Measurements from ENCODE around the gene SIRPA.

The SIRPA gene

DNA sequence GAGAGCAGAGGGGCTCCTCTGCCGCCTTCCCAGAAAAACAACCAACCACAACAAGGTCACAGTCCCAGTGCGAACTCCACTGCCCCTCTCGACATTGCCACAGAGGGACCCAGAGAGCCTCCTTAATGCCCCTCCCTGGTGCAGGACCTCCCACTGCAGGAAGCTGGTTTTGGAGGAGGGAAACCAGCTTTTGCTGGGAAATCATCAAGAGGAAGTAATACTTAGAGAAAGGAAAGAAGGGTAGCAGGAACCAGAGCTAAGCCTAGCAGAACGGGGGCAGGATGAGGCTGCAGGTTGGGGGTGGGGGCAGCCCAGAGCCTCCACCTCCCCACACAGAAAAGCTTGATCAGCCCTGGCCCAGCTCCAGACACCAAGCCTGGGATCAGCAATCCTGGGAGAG is 37.7 kb upstream of the SIRPA start:
- Histone ChIP-seq H3K9me3 (ENCODE audit: control insufficient read depth, low read depth, low read length) (no peaks in the 10 kb centered on the region), H3K4me3 (ENCODE audit: low read length) (no peak overlapping the region), H3K27me3 (ENCODE audit: control insufficient read depth, insufficient read depth, low read length) (no peaks in the 10 kb centered on the region), H3K27ac (ENCODE audit: low read length) (no peak overlapping the region), H3K9ac (ENCODE audit: low read length) (no peak overlapping the region), H3K36me3 (ENCODE audit: control insufficient read depth, low read depth, low read length) (no peaks in the 10 kb centered on the region), H3K4me1 (ENCODE audit: control insufficient read depth, low read depth, low read length) (no peaks in the 10 kb centered on the region)

DNA sequence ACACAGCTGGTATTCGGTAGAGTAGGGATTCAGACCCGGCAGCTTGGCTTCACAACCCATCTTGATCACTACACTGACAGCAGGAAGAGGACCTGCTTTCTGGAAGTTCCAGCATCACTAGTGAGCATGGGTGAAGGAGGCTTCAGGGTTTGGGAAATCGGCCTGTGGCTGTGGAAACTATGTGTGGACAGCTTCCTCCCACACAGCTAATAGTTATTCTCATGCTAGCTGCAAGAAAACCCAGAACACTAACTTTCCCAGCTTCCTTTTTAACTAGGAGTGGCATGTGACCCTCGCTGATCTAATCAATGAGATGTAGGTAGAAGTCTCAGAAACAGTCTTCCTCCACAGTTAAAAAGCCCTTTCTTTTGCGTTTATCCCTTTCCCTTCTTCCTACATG is 36.3 kb upstream of the SIRPA start:
- H3K9me3 ChIP-seq (ENCODE audit: control insufficient read depth, low read depth, low read length) = no peaks in the 10 kb centered on the region
- no peak overlapping the region for H3K9ac ChIP-seq (ENCODE audit: low read length)
- H3K4me3 ChIP-seq (ENCODE audit: low read length) = no peak overlapping the region
- H3K27me3 ChIP-seq (ENCODE audit: control insufficient read depth, insufficient read depth, low read length) = no peaks in the 10 kb centered on the region
- H3K4me1 ChIP-seq (ENCODE audit: control insufficient read depth, low read depth, low read length) = no peaks in the 10 kb centered on the region
- no peaks in the 10 kb centered on the region for H3K36me3 ChIP-seq (ENCODE audit: control insufficient read depth, low read depth, low read length)
- H3K27ac ChIP-seq (ENCODE audit: low read length) = no peak overlapping the region

DNA sequence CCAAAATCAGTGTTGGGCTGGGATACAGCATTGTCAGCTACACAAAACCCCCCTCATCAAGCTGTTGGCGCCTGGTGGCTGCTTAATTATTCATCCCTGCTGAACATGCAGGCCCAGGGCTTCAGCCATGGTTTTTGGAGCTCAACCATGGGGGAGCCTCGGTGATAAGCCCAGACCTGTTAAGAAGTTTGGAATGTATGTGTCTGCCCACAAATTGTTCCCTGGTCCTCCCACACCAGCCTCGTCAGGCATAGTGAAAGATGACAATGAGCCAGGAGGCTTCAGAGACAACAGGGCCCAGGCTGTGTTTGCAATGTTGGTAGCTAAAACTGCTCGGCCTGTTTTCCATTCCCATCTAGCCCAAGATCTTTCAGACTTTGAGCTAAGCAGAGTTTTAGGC is 34.8 kb upstream of the SIRPA start:
- no peaks in the 10 kb centered on the region for H3K36me3 ChIP-seq (ENCODE audit: control insufficient read depth, low read depth, low read length)
- no peak overlapping the region for H3K4me3 ChIP-seq (ENCODE audit: low read length)
- no peak overlapping the region for H3K9ac ChIP-seq (ENCODE audit: low read length)
- H3K27ac ChIP-seq (ENCODE audit: low read length) = no peak overlapping the region
- no peaks in the 10 kb centered on the region for H3K4me1 ChIP-seq (ENCODE audit: control insufficient read depth, low read depth, low read length)
- no peaks in the 10 kb centered on the region for H3K27me3 ChIP-seq (ENCODE audit: control insufficient read depth, insufficient read depth, low read length)
- H3K9me3 ChIP-seq (ENCODE audit: control insufficient read depth, low read depth, low read length) = no peaks in the 10 kb centered on the region

DNA sequence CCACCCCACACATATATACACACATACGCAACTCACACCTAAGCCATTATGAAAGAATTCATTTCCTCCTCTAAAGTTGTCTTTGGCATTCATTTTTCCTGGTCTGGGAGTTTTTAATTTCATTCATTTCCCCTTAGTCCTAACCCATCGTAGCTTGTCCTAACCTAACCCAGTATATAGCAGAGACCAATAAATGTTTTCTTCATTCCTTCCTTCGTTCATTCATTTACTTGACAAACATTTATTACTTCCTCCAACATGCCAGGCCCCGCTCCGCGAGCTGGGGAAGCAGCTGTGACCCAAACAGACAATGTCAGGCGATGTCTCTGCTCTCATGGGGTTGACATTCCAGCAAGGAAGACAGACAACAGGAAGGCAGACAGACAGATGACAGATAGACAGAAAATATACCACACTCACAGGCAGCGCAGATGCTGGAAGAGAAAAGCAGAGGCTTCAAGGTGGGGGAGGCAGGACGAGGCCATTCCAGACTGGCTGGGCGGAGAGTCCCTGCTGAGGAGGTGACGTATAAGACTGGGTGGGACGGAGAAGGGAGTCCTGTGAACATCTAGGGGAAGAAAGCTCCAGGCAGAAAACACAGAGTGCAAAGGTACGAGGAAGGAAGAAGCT is 33.7 kb upstream of the SIRPA start:
- Histone ChIP-seq H3K4me1 (ENCODE audit: control insufficient read depth, low read depth, low read length) (no peaks in the 10 kb centered on the region), H3K27ac (ENCODE audit: low read length) (no peak overlapping the region), H3K9ac (ENCODE audit: low read length) (no peak overlapping the region), H3K27me3 (ENCODE audit: control insufficient read depth, insufficient read depth, low read length) (no peaks in the 10 kb centered on the region), H3K4me3 (ENCODE audit: low read length) (no peak overlapping the region), H3K36me3 (ENCODE audit: control insufficient read depth, low read depth, low read length) (no peaks in the 10 kb centered on the region), H3K9me3 (ENCODE audit: control insufficient read depth, low read depth, low read length) (no peaks in the 10 kb centered on the region)

- Histone ChIP-seq H3K4me1 (ENCODE audit: control insufficient read depth, low read depth, low read length) (peaks cover 2% of the 10 kb centered on the region), H3K27me3 (ENCODE audit: control insufficient read depth, insufficient read depth, low read length) (no peaks in the 10 kb centered on the region), H3K9ac (ENCODE audit: low read length) (no peak overlapping the region), H3K4me3 (ENCODE audit: low read length) (no peak overlapping the region), H3K9me3 (ENCODE audit: control insufficient read depth, low read depth, low read length) (no peaks in the 10 kb centered on the region), H3K36me3 (ENCODE audit: control insufficient read depth, low read depth, low read length) (no peaks in the 10 kb centered on the region), H3K27ac (ENCODE audit: low read length) (no peak overlapping the region)
These were observed 33.1 kb upstream of the SIRPA start for GRCh38 chr20:1861996-1862662.

GRCh38 chr20:1862663-1863053 is 32.5 kb upstream of the SIRPA start:
- no peaks in the 10 kb centered on the region for H3K36me3 ChIP-seq (ENCODE audit: control insufficient read depth, low read depth, low read length)
- H3K27me3 ChIP-seq (ENCODE audit: control insufficient read depth, insufficient read depth, low read length) = no peaks in the 10 kb centered on the region
- H3K9me3 ChIP-seq (ENCODE audit: control insufficient read depth, low read depth, low read length) = no peaks in the 10 kb centered on the region
- H3K27ac ChIP-seq (ENCODE audit: low read length) = no peak overlapping the region
- peaks cover 4% of the 10 kb centered on the region for H3K4me1 ChIP-seq (ENCODE audit: control insufficient read depth, low read depth, low read length)
- no peak overlapping the region for H3K4me3 ChIP-seq (ENCODE audit: low read length)
- H3K9ac ChIP-seq (ENCODE audit: low read length) = no peak overlapping the region

- Histone ChIP-seq H3K27me3 (ENCODE audit: control insufficient read depth, insufficient read depth, low read length) (no peaks in the 10 kb centered on the region), H3K27ac (ENCODE audit: low read length) (no peak overlapping the region), H3K36me3 (ENCODE audit: control insufficient read depth, low read depth, low read length) (no peaks in the 10 kb centered on the region), H3K4me1 (ENCODE audit: control insufficient read depth, low read depth, low read length) (peaks cover 4% of the 10 kb centered on the region), H3K4me3 (ENCODE audit: low read length) (no peak overlapping the region), H3K9ac (ENCODE audit: low read length) (no peak overlapping the region), H3K9me3 (ENCODE audit: control insufficient read depth, low read depth, low read length) (no peaks in the 10 kb centered on the region)
These were observed 31.9 kb upstream of the SIRPA start for GRCh38 chr20:1863296-1863695.

GRCh38 chr20:1866834-1867233 is 28.4 kb upstream of the SIRPA start:
- Histone ChIP-seq H3K9me3 (ENCODE audit: control insufficient read depth, low read depth, low read length) (no peaks in the 10 kb centered on the region), H3K27ac (ENCODE audit: low read length) (no peak overlapping the region), H3K9ac (ENCODE audit: low read length) (no peak overlapping the region), H3K4me1 (ENCODE audit: control insufficient read depth, low read depth, low read length) (peaks cover 4% of the 10 kb centered on the region), H3K4me3 (ENCODE audit: low read length) (no peak overlapping the region), H3K27me3 (ENCODE audit: control insufficient read depth, insufficient read depth, low read length) (no peaks in the 10 kb centered on the region), H3K36me3 (ENCODE audit: control insufficient read depth, low read depth, low read length) (no peaks in the 10 kb centered on the region)

DNA sequence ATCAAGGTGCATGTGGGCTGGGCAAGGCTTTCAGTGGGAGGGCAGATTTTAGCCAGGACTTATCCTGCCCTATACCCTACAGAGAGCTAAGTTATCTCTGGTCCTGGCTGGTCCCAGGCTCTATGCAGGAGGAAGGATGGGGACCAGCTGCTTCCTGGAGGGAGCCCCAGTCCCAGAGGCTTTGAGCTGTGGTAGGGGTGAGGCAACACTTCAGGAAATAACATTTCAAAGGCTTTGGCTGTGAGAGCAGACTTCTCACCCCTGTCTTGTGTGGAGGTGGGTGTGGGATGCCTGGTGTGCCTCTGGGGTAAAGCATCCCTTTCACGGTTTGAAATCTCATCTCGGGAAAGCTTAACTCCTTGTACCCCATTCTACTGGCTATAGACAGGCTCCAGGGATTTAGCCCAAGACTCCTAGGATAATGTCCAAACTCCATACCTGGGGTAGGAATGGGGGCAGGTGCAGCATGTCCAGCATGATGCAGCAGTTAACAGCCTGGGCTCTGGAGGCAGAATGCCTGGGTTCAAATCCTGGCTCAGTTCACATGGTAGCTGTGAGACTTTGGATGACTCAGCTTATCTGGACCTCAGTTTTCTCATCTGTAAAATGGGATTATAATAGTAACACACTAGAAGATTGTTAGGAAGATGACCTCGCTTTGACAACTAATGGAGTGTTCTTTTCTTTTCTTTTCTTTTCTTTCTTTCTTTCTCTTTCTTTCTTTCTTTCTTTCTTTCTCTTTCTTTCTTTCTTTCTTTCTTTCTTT is 27.5 kb upstream of the SIRPA start:
- H3K4me1 ChIP-seq (ENCODE audit: control insufficient read depth, low read depth, low read length) = peaks cover 4% of the 10 kb centered on the region
- H3K4me3 ChIP-seq (ENCODE audit: low read length) = no peak overlapping the region
- no peaks in the 10 kb centered on the region for H3K36me3 ChIP-seq (ENCODE audit: control insufficient read depth, low read depth, low read length)
- no peak overlapping the region for H3K27ac ChIP-seq (ENCODE audit: low read length)
- H3K9ac ChIP-seq (ENCODE audit: low read length) = no peak overlapping the region
- H3K27me3 ChIP-seq (ENCODE audit: control insufficient read depth, insufficient read depth, low read length) = no peaks in the 10 kb centered on the region
- no peaks in the 10 kb centered on the region for H3K9me3 ChIP-seq (ENCODE audit: control insufficient read depth, low read depth, low read length)

GRCh38 chr20:1868856-1869255 is 26.4 kb upstream of the SIRPA start:
- Histone ChIP-seq H3K9me3 (ENCODE audit: control insufficient read depth, low read depth, low read length) (no peaks in the 10 kb centered on the region), H3K4me1 (ENCODE audit: control insufficient read depth, low read depth, low read length) (peaks cover 4% of the 10 kb centered on the region), H3K27me3 (ENCODE audit: control insufficient read depth, insufficient read depth, low read length) (no peaks in the 10 kb centered on the region), H3K36me3 (ENCODE audit: control insufficient read depth, low read depth, low read length) (no peaks in the 10 kb centered on the region), H3K9ac (ENCODE audit: low read length) (no peak overlapping the region), H3K4me3 (ENCODE audit: low read length) (no peak overlapping the region), H3K27ac (ENCODE audit: low read length) (no peak overlapping the region)

DNA sequence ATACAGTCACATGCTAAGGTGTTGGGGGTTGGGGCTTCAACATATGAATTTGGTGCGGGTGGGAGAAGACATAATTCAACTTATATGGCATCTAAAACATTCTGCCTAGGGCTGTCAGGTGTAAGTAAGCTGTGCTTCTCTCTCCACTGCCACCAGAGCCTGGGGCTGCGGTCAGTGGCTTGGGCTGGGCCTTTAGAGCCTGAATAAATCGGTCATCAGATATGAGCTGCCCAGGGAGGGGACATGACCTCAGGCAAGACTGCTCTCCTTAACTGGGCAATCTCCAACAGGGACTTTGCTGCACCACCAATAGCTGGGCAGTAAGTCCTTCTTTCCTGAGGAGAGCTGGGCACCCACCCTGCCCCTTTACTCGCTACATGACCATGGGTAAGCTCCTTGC is 24.9 kb upstream of the SIRPA start:
- Histone ChIP-seq H3K9me3 (ENCODE audit: control insufficient read depth, low read depth, low read length) (no peaks in the 10 kb centered on the region), H3K9ac (ENCODE audit: low read length) (no peak overlapping the region), H3K4me3 (ENCODE audit: low read length) (no peak overlapping the region), H3K36me3 (ENCODE audit: control insufficient read depth, low read depth, low read length) (no peaks in the 10 kb centered on the region), H3K27ac (ENCODE audit: low read length) (no peak overlapping the region), H3K27me3 (ENCODE audit: control insufficient read depth, insufficient read depth, low read length) (no peaks in the 10 kb centered on the region), H3K4me1 (ENCODE audit: control insufficient read depth, low read depth, low read length) (peaks cover 4% of the 10 kb centered on the region)

All from iPS-18a (cell line).